ENCODE results near the gene TLR1. TPM values are rescaled to one million over a fixed set of nuclear protein-coding genes. Genes with fewer than 3 reads are reported as not detected.
A peak's percentile ranks its signal among the peaks of the same experiment; 100 is the strongest.
"Not testable (repeated sequence)": the region's sequence is repeated elsewhere in the genome, so short reads cannot be mapped to it uniquely, and the experiment has no call there.

TLR1 gene
- total and polyA plus RNA-seq, 7 donors: 0.22 to 4.1 (median 1.7) TPM

DNA sequence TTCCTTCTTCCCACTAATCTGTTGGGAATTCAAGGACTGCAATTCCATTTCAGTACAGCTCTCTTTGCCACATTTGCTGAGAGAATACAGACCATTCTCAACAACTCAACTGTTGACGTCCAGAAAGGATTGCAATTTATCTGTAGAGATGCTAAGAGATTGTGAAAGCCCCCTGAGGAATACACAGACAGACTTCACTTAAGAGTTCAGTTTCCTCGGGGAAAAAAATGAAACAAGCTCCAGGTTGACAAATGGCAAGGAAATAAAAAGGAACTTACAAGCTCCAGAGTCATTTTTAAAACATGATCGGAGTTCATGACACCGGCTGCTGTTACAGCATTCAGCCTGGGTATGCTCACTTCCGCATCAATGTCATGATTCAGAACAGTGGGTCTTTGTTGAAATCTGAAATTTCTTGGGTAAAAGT is 35.6 kb downstream of the TLR1 start:
- Histone ChIP-seq H3K27me3 (ENCODE audit: insufficient read depth in 3 of 3, low read length in 2 of 3) (no peaks in the 10 kb centered on the region), H3K4me3 (no peak overlapping the region), H3K27ac (no peak overlapping the region), H3K4me1 (no peaks in the 10 kb centered on the region), H3K9me3 (no peaks in the 10 kb centered on the region), H3K36me3 (ENCODE audit: insufficient read depth in 1 of 2, low read depth in 1 of 2) (no peaks in the 10 kb centered on the region)
- intact Hi-C loops (cut with DNase I): no loop called here
- ATAC-seq (peak in 1 of 4 donors; percentile 50), DNase-seq (no peak)
- TF ChIP-seq, protein P1, sequence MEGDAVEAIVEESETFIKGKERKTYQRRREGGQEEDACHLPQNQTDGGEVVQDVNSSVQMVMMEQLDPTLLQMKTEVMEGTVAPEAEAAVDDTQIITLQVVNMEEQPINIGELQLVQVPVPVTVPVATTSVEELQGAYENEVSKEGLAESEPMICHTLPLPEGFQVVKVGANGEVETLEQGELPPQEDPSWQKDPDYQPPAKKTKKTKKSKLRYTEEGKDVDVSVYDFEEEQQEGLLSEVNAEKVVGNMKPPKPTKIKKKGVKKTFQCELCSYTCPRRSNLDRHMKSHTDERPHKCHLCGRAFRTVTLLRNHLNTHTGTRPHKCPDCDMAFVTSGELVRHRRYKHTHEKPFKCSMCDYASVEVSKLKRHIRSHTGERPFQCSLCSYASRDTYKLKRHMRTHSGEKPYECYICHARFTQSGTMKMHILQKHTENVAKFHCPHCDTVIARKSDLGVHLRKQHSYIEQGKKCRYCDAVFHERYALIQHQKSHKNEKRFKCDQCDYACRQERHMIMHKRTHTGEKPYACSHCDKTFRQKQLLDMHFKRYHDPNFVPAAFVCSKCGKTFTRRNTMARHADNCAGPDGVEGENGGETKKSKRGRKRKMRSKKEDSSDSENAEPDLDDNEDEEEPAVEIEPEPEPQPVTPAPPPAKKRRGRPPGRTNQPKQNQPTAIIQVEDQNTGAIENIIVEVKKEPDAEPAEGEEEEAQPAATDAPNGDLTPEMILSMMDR (IDR thresholded peaks at IDR 0.05): no peak
- WGBS, 3 donors: 20 to 33% (median 24%) methylated on average over 5 of the region's 5 CpGs

DNA sequence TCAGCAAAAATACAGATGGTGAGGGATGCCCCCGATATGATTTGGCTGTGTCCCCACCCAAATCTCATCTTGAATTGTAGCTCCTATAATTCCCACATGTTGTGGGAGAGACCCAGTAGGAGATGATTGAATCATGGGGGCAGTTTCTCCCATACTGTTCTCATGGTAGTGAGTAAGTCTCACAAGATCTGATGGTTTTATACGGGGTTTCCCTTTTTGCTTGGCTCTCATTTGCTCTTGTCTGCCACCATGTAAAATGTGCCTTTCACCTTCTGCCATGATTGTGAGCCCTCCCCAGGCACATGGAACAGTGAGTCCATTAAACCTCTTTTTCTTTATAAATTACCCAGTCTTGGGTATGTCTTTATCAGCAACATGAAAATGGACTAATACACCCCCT is 37.7 kb downstream of the TLR1 start:
- ATAC-seq; H3K27me3 ChIP-seq (ENCODE audit: insufficient read depth in 3 of 3, low read length in 2 of 3); DNase-seq; intact Hi-C loops (cut with DNase I); H3K9me3 ChIP-seq; H3K36me3 ChIP-seq (ENCODE audit: insufficient read depth in 1 of 2, low read depth in 1 of 2); H3K4me3 ChIP-seq; H3K27ac ChIP-seq; H3K4me1 ChIP-seq: not testable (repeated sequence)
- WGBS, 3 donors: 90 to 100% (median 96%) methylated on average over 2 of the region's 2 CpGs

DNA sequence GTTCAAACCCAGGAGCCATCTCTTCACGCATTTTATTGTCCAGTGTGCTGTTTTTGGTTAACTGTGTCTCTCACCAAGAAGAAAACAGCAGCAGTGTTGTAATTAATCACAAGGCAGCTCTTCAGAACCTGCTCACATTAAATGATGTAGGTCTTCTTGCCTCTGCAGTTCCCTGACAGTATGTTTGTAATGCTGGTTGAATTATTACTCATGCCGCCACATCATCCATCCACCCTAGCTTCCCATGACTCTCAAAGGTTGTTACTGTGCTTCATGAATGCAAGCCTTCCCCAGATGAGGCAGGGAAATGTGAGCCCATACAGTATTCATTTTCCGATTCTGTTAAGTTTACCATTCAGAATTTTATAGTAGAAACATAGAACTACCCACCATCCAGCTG is 39.2 kb downstream of the TLR1 start:
- 92 to 96% (median 95%) methylated on average over 3 of the region's 3 CpGs for WGBS, 3 donors
- H3K4me3 ChIP-seq: no peak overlapping the region
- DNase-seq (no peak), ATAC-seq (no peak)
- no peaks in the 10 kb centered on the region for H3K27me3 ChIP-seq (ENCODE audit: insufficient read depth in 3 of 3, low read length in 2 of 3)
- H3K27ac ChIP-seq: no peak overlapping the region
- no peaks in the 10 kb centered on the region for H3K4me1 ChIP-seq
- intact Hi-C loops (cut with DNase I): no loop called here
- H3K36me3 ChIP-seq (ENCODE audit: insufficient read depth in 1 of 2, low read depth in 1 of 2): no peaks in the 10 kb centered on the region
- no peaks in the 10 kb centered on the region for H3K9me3 ChIP-seq
- TF ChIP-seq, protein P1 (IDR thresholded peaks at IDR 0.05): no peak

DNA sequence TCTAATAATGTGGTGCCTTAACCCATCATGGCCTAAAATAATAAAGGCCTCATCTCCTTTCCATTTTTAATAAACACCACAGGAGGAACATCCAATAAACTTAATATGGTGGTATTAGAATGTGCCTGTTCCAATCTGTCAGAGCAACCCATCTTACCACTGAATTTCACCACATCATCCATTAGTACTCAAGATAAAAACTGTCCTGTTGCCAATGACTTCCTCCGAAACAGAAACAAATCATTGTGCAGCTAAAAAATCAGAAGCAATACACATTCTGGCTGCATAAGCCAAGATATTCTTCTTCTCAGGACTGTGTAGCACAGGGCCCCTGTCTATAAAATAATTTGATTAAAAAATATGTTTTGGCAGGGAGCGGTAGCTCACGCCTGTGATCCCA is 40.3 kb downstream of the TLR1 start:
- H3K36me3 ChIP-seq (ENCODE audit: insufficient read depth in 1 of 2, low read depth in 1 of 2): no peaks in the 10 kb centered on the region
- DNase-seq (no peak), ATAC-seq (no peak)
- no peaks in the 10 kb centered on the region for H3K27me3 ChIP-seq (ENCODE audit: insufficient read depth in 3 of 3, low read length in 2 of 3)
- peaks cover 2% of the 10 kb centered on the region for H3K4me1 ChIP-seq
- no peak overlapping the region for H3K27ac ChIP-seq
- WGBS, 3 donors: 94 to 96% (median 95%) methylated on average over 3 of the region's 3 CpGs
- no peaks in the 10 kb centered on the region for H3K9me3 ChIP-seq
- TF ChIP-seq, protein P1 (IDR thresholded peaks at IDR 0.05): no peak
- intact Hi-C loops (cut with DNase I): no loop called here
- H3K4me3 ChIP-seq: no peak overlapping the region

DNA sequence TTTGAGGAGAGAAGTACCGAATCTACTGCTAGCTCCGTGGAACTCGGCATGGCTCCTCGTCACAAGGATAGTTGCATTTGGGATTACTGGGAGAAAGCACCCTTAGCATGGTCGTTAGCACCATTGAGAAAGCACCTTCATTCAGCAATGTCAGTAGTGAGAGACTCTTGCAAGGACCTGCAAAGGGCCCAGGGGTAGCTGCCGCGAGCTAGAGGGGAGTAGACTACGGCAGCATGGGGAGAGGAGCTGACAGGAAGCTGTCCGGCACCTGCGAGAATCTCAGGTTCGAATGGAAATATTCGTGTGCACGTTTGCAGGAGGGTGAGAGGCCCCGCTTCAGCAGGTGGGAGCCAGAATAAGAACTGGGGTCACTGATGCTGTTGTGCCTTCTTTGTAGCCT is 42.0 kb downstream of the TLR1 start:
- no peaks in the 10 kb centered on the region for H3K27me3 ChIP-seq (ENCODE audit: insufficient read depth in 3 of 3, low read length in 2 of 3)

More for the DNA sequence above, 42.0 kb downstream of the TLR1 start:
- WGBS, 3 donors: 85 to 87% (median 85%) methylated on average over 14 of the region's 14 CpGs
- TF ChIP-seq, protein P1 (IDR thresholded peaks at IDR 0.05): no peak
- H3K9me3 ChIP-seq: no peaks in the 10 kb centered on the region
- H3K4me3 ChIP-seq: no peak overlapping the region
- intact Hi-C loops (cut with DNase I): no loop called here
- no peaks in the 10 kb centered on the region for H3K36me3 ChIP-seq (ENCODE audit: insufficient read depth in 1 of 2, low read depth in 1 of 2)
- DNase-seq (no peak), ATAC-seq (no peak)
- H3K27ac ChIP-seq: no peak overlapping the region
- H3K4me1 ChIP-seq: peaks cover 3% of the 10 kb centered on the region
